ENCODE results near the gene EFNA1. TPM values are rescaled to one million over a fixed set of nuclear protein-coding genes. Genes with fewer than 3 reads are reported as not detected.

Gene EFNA1
- total RNA-seq, 1 experiment from 2014 or later, result 35.7 TPM

- H3K9me3 ChIP-seq (ENCODE audit: insufficient read depth, low read depth), result no peaks in the 10 kb centered on the region
- H4K20me1 ChIP-seq (ENCODE audit: insufficient read depth), result no peaks in the 10 kb centered on the region
- H3K9me2 ChIP-seq (ENCODE audit: insufficient read depth), result no peaks in the 10 kb centered on the region
- H3K4me3 ChIP-seq, result no peak overlapping the region
- no peak overlapping the region for H2AFZ ChIP-seq
- H3K36me3 ChIP-seq (ENCODE audit: low read depth), result no peaks in the 10 kb centered on the region
- ChIA-PET POLR2A (ENCODE audit: unreplicated experiment) (no interaction called here), CTCF (interaction anchor here (0.5 to 2.0 kb wide), 4 partner anchors 36 to 407 kb away, joined by 3 to 8 read pairs (median 6); partner anchors contain the start of genes ADAM15 and KRTCAP2)
- intact Hi-C loops (cut with micrococcal nuclease; ENCODE audit: unreplicated experiment), result loop anchor here (1.0 kb wide), 1 partner anchor 80 kb away; no protein-coding TSS in a partner anchor
- no peak for TF ChIP-seq EZH2 (IDR thresholded peaks at IDR 0.05; ENCODE audit: low read depth)
- no peak; the same call in 1 of the 2 replicates for TF ChIP-seq CTCF (conservative IDR thresholded peaks at IDR 0.05)
- H3K27me3 ChIP-seq (ENCODE audit: insufficient read depth, low read depth), result peaks cover 4% of the 10 kb centered on the region; the same call in 1 of the 2 replicates
- H3K4me1 ChIP-seq (replicated peaks; ENCODE audit: insufficient read depth), result peaks cover 36% of the 10 kb centered on the region
- TSS peak; percentile 49 for BruUV-seq (replicated peaks)
- no peak overlapping the region for H3K27ac ChIP-seq
- no peak overlapping the region for H3K4me2 ChIP-seq
- H3K79me2 ChIP-seq (ENCODE audit: low read depth), result no peaks in the 10 kb centered on the region
- no peak for DNase-seq
- peaks cover 24% of the 10 kb centered on the region; the same call in 1 of the 2 replicates for H3F3A ChIP-seq (ENCODE audit: insufficient read depth, low read depth)
These were observed 40.7 kb upstream of the EFNA1 start for GRCh38 chr1:155086856-155087535.

GRCh38 chr1:155091071-155092051, 36.3 kb upstream of the EFNA1 start:
- no peak overlapping the region for H3K27ac ChIP-seq
- POLR2A ChIA-PET (ENCODE audit: unreplicated experiment), result interaction anchor here (0.6 to 0.7 kb wide), 2 partner anchors 43 to 82 kb away, joined by 3 to 15 read pairs; partner anchors contain the start of gene KRTCAP2
- H3K4me3 ChIP-seq, result no peak overlapping the region

More at GRCh38 chr1:155091071-155092051, 36.3 kb upstream of the EFNA1 start:
- no peaks in the 10 kb centered on the region for H3K79me2 ChIP-seq (ENCODE audit: low read depth)
- H4K20me1 ChIP-seq (ENCODE audit: insufficient read depth), result no peaks in the 10 kb centered on the region
- H3K4me2 ChIP-seq, result peak overlapping the region; percentile 60
- DNase-seq, result peak; percentile 51 to 79
- no peaks in the 10 kb centered on the region for H3K36me3 ChIP-seq (ENCODE audit: low read depth)
- CTCF ChIA-PET, result interaction anchor here (0.6 to 2.0 kb wide), 12 partner anchors 37 to 606 kb away, joined by 3 to 20 read pairs (median 3); partner anchors contain the start of gene KRTCAP2
- H2AFZ ChIP-seq, result peak overlapping the region; percentile 58
- no peak for TF ChIP-seq EZH2 (IDR thresholded peaks at IDR 0.05; ENCODE audit: low read depth)
- TF ChIP-seq CTCF (conservative IDR thresholded peaks at IDR 0.05), result peak; percentile 97
- intact Hi-C loops (cut with micrococcal nuclease; ENCODE audit: unreplicated experiment), result loop anchor here (1.0 kb wide), 1 partner anchor 76 kb away; no protein-coding TSS in a partner anchor
- peaks cover 8% of the 10 kb centered on the region; the same call in 1 of the 2 replicates for H3F3A ChIP-seq (ENCODE audit: insufficient read depth, low read depth)
- no peaks in the 10 kb centered on the region for H3K9me2 ChIP-seq (ENCODE audit: insufficient read depth)
- H3K4me1 ChIP-seq (replicated peaks; ENCODE audit: insufficient read depth), result 0 out of 2 replicates have a peak, but pooled peaks cover 5% of the 10 kb centered on the region
- BruUV-seq (replicated peaks), result no TSS peak
- no peaks in the 10 kb centered on the region for H3K27me3 ChIP-seq (ENCODE audit: insufficient read depth, low read depth)
- H3K9me3 ChIP-seq (ENCODE audit: insufficient read depth, low read depth), result no peaks in the 10 kb centered on the region

Data from PC-9 (cell line).